Right lobe of liver (tissue), 6 donors: ENCODE measurements around the gene SYNE1. TPM values are rescaled to one million over a fixed set of nuclear protein-coding genes. Genes with fewer than 3 reads are reported as not detected.

ENCODE experiments used
- ATAC-seq, 4 donors: fragments of 200-7000 bp; cut with Tn5 transposase; one replicate each; pipeline ENCODE4 v1.9.1; 2020; ENCODE audit warnings: mild to moderate bottlenecking in 4 of 4, moderate library complexity in 4 of 4
- DNase-seq, 3 donors: peaks; one replicate each; pipeline ENCODE4 v3.0.0-alpha.2; 2020
- H3K27ac ChIP-seq, 3 donors: fragments of 200-600 bp; one replicate each; pipeline ENCODE4 v1.8.0; 2022
- H3K27me3 ChIP-seq, 2 donors: fragments of 200-600 bp; one replicate each; pipeline ENCODE4 v1.8.0; 2022
- H3K36me3 ChIP-seq, 4 donors: fragments of 200-600 bp; sonication (generic) in 1 of 4; one replicate each; pipeline versions ENCODE4 v1.5.1 to v1.8.0; 2017 to 2022; ENCODE audit warnings: control low read depth in 1 of 4
- H3K4me1 ChIP-seq, 4 donors: fragments of 200-600 bp; sonication (generic) in 1 of 4; one replicate each; pipeline versions ENCODE4 v1.5.1 to v1.8.0; 2017 to 2022; ENCODE audit warnings: control low read depth in 1 of 4
- H3K4me3 ChIP-seq, 3 donors: fragments of 200-600 bp; one replicate each; pipeline ENCODE4 v1.8.0; 2022
- H3K9me3 ChIP-seq, 4 donors: fragments of 200-600 bp; sonication (generic) in 1 of 4; one replicate each; pipeline versions ENCODE4 v1.5.1 to v1.8.0; 2017 to 2022; ENCODE audit warnings: control low read depth in 1 of 4
- POLR2A ChIP-seq: fragments of 450-650 bp; IDR thresholded peaks from one replicate; pipeline ENCODE4 v1.6.1; 2017; ENCODE audit warnings: antibody characterized with exemption, mild to moderate bottlenecking
- WGBS: methylation state at CpG from one replicate; pipeline ENCODE4 v1.1.6; 2018; ENCODE audit warnings: low coverage, low lambda C conversion rate; ENCODE audit not compliant: insufficient coverage; ENCODE audit errors: missing lambda C conversion rate; 5-methylcytosine and 5-hydroxymethylcytosine counted together
- intact Hi-C, 2 donors: fragments of 100-400 bp; cut with DNase I; formaldehyde crosslinking; loops; one replicate each; pipeline versions ENCODE4 v1.11.2 to v1.14.1; 2022
- total RNA-seq, 6 experiments: library from RNA; depleted of rRNA in 2 of 6; stranded (reverse); fragments of >200 nt in 2 of 6; fragmentation: NEBNext Ultra II Directional in 3 of 6; extraction: Animal tissue kit (Norgen Biotek cat#: 25700) in 3 of 6; gene quantifications; one replicate each; pipeline versions ENCODE4 v1.1.0 to v1.2.4, GENCODE V29; 2016 to 2023
- TF ChIP-seq, protein P1 (sequence below), 4 donors: fragments of 200-600 bp in 3 of 4; fragments of 450-650 bp in 1 of 4; IDR thresholded peaks; one replicate each; pipeline versions ENCODE4 v1.5.1 to v1.8.0; 2016 to 2022; ENCODE audit warnings: antibody characterized with exemption in 4 of 4, mild to moderate bottlenecking in 2 of 4
- donor health status: DM: no; HTN: yes; CAD: no.
- donor health status: DM: no; HTN: no; CAD: no.
- donor health status: DM: no; HTN: no; CAD: no.
- donor health status: DM: no; HTN: yes; CAD: no.
- donor health status: DM: no; HTN: yes; CAD: no.

The SYNE1 gene
- total RNA-seq, 6 experiments from 2014 or later, result 22.8 to 43.2 (median 25.0) TPM

DNA sequence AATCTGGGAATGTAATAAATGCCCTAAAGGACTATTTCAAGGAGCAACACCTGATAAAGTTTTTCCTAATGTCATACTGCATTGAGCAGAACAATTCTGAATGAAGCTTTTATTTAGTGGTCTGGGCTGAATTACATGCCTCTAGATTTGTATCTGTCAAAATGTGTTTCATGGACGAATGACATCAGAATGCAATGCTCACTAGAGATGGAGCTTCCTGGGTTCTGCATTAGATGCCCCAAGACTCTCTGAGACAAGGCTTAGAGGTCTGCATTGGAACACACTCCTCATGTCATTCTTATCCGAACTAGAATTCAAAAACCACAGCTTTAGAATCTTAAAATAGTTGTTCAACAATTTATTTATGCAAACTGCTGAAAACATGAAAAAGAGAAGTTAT is 62.0 kb downstream of the SYNE1 start:
- no peak for ATAC-seq
- Histone ChIP-seq H3K4me1 (peaks cover 0 to 15% (median 0%) of the 10 kb centered on the region in 4 donors), H3K36me3 (no peaks in the 10 kb centered on the region), H3K4me3 (no peak overlapping the region), H3K9me3 (no peaks in the 10 kb centered on the region), H3K27ac (no peak overlapping the region), H3K27me3 (no peaks in the 10 kb centered on the region)
- TF ChIP-seq, protein P1, sequence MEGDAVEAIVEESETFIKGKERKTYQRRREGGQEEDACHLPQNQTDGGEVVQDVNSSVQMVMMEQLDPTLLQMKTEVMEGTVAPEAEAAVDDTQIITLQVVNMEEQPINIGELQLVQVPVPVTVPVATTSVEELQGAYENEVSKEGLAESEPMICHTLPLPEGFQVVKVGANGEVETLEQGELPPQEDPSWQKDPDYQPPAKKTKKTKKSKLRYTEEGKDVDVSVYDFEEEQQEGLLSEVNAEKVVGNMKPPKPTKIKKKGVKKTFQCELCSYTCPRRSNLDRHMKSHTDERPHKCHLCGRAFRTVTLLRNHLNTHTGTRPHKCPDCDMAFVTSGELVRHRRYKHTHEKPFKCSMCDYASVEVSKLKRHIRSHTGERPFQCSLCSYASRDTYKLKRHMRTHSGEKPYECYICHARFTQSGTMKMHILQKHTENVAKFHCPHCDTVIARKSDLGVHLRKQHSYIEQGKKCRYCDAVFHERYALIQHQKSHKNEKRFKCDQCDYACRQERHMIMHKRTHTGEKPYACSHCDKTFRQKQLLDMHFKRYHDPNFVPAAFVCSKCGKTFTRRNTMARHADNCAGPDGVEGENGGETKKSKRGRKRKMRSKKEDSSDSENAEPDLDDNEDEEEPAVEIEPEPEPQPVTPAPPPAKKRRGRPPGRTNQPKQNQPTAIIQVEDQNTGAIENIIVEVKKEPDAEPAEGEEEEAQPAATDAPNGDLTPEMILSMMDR (IDR thresholded peaks at IDR 0.05), result no peak
- TF ChIP-seq POLR2A, result no peak
- no peak for DNase-seq
- intact Hi-C loops, result no loop called here
- WGBS, result 49% methylated on average over 2 of the region's 2 CpGs

DNA sequence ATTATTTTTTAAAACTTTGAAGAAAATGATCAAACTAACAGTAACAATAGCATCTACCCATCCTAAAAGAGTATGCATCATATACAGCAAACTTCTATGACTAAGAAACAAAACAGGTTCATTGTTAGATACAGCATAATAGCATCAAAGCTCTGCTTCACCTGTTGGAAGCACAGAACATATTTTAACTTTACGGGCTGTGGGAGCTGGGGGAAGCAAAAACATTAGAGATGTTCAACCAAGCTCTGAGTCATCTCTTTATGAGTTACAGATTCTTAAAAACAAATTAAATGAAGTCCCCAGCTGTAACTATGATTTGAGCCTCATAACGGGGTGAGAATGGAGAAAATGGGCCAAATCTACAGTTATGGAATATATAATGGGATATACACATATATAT is 63.4 kb downstream of the SYNE1 start:
- no peak for DNase-seq
- TF ChIP-seq POLR2A, result no peak
- TF ChIP-seq, protein P1 (IDR thresholded peaks at IDR 0.05), result no peak
- Histone ChIP-seq H3K27me3 (no peaks in the 10 kb centered on the region), H3K27ac (no peak overlapping the region), H3K4me3 (no peak overlapping the region), H3K9me3 (no peaks in the 10 kb centered on the region), H3K4me1 (peaks cover 0 to 15% (median 0%) of the 10 kb centered on the region in 4 donors), H3K36me3 (no peaks in the 10 kb centered on the region)
- intact Hi-C loops, result no loop called here
- ATAC-seq, result no peak
- WGBS, result 83% methylated on average over 2 of the region's 2 CpGs

DNA sequence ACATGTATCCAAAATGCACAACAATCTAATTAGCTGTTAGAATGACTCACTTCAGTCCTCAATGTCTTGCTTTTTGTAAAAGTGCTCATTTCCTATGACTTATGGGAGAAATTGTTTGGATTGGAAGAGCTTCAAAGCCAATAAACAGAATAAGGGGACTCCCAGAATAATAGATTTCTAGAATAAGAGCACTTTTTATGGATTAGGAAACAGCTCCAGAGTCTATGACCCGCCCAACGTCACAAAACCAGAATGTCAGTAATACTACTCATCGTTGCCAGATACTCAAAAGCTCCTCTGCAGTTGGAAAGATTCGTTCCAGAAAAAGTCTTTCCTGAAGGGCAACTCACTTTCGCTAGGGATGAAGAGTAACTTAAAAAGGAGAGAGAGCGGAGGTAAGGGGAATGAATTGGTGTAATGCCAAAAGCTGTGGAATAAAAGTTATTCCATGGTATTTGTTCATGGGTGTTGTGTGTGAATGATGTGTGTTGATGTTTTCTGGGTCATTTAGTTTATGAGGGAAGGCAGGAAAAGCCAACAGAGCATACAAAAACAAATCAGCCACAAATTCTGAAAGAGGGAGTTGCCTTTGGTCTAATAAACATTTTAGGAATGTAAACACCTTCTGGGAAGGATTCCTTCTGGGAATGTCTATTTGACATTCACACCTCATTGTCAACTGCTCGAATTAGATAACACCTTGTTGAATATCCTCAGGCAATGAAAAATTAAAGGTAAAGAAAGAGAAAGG is 64.6 kb downstream of the SYNE1 start:
- no peaks in the 10 kb centered on the region for H3K27me3 ChIP-seq
- H3K4me1 ChIP-seq, result peaks cover 0 to 15% (median 0%) of the 10 kb centered on the region in 4 donors
- H3K36me3 ChIP-seq, result no peaks in the 10 kb centered on the region
- intact Hi-C loops, result no loop called here
- ATAC-seq (no peak), DNase-seq (no peak)
- no peak overlapping the region for H3K4me3 ChIP-seq
- no peak overlapping the region for H3K27ac ChIP-seq
- TF ChIP-seq POLR2A, result no peak
- TF ChIP-seq, protein P1 (IDR thresholded peaks at IDR 0.05), result no peak
- WGBS, result 61% methylated on average over 7 of the region's 7 CpGs
- H3K9me3 ChIP-seq, result no peaks in the 10 kb centered on the region

DNA sequence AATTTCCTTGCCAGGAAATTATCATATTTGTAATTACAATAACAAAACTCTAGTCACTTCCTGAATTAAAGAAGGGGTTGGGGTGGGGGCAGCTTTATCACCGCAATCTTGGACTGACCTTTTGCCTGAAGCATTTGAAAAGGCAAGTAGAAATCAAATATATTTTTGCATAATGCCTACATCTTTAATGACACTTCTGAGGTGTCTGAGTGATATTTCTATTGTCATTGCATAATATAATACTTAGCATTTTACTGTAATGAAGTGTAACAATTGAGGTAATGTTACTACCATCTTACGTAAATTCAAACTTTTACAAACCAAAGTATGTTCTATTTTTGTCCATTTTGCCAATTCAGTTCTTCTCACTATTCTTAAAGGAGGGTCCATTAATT is 65.2 kb downstream of the SYNE1 start:
- intact Hi-C loops, result no loop called here
- Histone ChIP-seq H3K36me3 (no peaks in the 10 kb centered on the region), H3K4me3 (no peak overlapping the region), H3K27ac (no peak overlapping the region), H3K27me3 (no peaks in the 10 kb centered on the region), H3K4me1 (peaks cover 0 to 15% (median 0%) of the 10 kb centered on the region in 4 donors), H3K9me3 (no peaks in the 10 kb centered on the region)
- TF ChIP-seq, protein P1 (IDR thresholded peaks at IDR 0.05), result no peak
- TF ChIP-seq POLR2A, result no peak
- WGBS, result 68% methylated on average over 2 of the region's 2 CpGs
- no peak for ATAC-seq
- DNase-seq, result no peak
